GM12892 (cell line): ENCODE measurements around the gene PSEN1.

ENCODE experiments used
- DNase-seq: peaks from one replicate; pipeline ENCODE4 v3.0.0; 2011; ENCODE audit not compliant: insufficient read length
- FAIRE-seq: peaks from 2 replicates; lab custom pipeline; 2011; peaks lifted over from hg19 to GRCh38; lab: Jason Lieb, UNC
- POLR2A ChIP-seq: IDR thresholded peaks from 2 replicates; pipeline ENCODE4 v1.6.1; 2011; ENCODE audit warnings: low read depth, low read length, control low read depth
- POLR2AphosphoS5 ChIP-seq: IDR thresholded peaks from 2 replicates; pipeline ENCODE4 v1.6.1; 2011; ENCODE audit warnings: low read depth, low read length, control low read depth
- TAF1 ChIP-seq: IDR thresholded peaks from 2 replicates; pipeline ENCODE4 v1.6.1; 2011; ENCODE audit warnings: low read depth, mild to moderate bottlenecking, control low read depth, low read length, borderline replicate concordance

The PSEN1 gene

GRCh38 chr14:73250781-73251500, 114.6 kb downstream of the PSEN1 start:
- FAIRE-seq, result no peak
- DNase-seq, result no peak
- no peak for TF ChIP-seq TAF1
- TF ChIP-seq POLR2A, result no peak
- no peak for TF ChIP-seq POLR2AphosphoS5

- no peak for TF ChIP-seq TAF1
- no peak for TF ChIP-seq POLR2AphosphoS5
- TF ChIP-seq POLR2A, result no peak
- FAIRE-seq (no peak), DNase-seq (no peak)
These were observed 115.4 kb downstream of the PSEN1 start for GRCh38 chr14:73251516-73252215.

GRCh38 chr14:73252491-73253322, 116.4 kb downstream of the PSEN1 start:
- FAIRE-seq, result no peak
- TF ChIP-seq TAF1 (no peak), POLR2AphosphoS5 (no peak), POLR2A (no peak)
- DNase-seq, result no peak

- DNase-seq (no peak), FAIRE-seq (no peak)
- TF ChIP-seq TAF1, result no peak
- TF ChIP-seq POLR2A, result no peak
- TF ChIP-seq POLR2AphosphoS5, result no peak
These were observed 117.0 kb downstream of the PSEN1 start for GRCh38 chr14:73253323-73253610.

- DNase-seq (no peak), FAIRE-seq (no peak)
- TF ChIP-seq POLR2A (no peak), POLR2AphosphoS5 (no peak), TAF1 (no peak)
These were observed 117.4 kb downstream of the PSEN1 start for GRCh38 chr14:73253721-73254120.

- FAIRE-seq (no peak), DNase-seq (no peak)
- TF ChIP-seq POLR2AphosphoS5, result no peak
- TF ChIP-seq TAF1, result no peak
- no peak for TF ChIP-seq POLR2A
These were observed 118.1 kb downstream of the PSEN1 start for GRCh38 chr14:73254247-73255004.

- FAIRE-seq (no peak), DNase-seq (no peak)
- no peak for TF ChIP-seq POLR2AphosphoS5
- no peak for TF ChIP-seq POLR2A
- no peak for TF ChIP-seq TAF1
These were observed 118.7 kb downstream of the PSEN1 start for GRCh38 chr14:73255005-73255400.

GRCh38 chr14:73255693-73256225, 119.5 kb downstream of the PSEN1 start:
- no peak for TF ChIP-seq TAF1
- no peak for TF ChIP-seq POLR2AphosphoS5
- FAIRE-seq (no peak), DNase-seq (no peak)

- TF ChIP-seq POLR2AphosphoS5 (no peak), POLR2A (no peak), TAF1 (no peak)
- FAIRE-seq, result no peak
- DNase-seq, result no peak
These were observed 121.8 kb downstream of the PSEN1 start for GRCh38 chr14:73258076-73258475.

- no peak for FAIRE-seq
- TF ChIP-seq POLR2AphosphoS5 (no peak), TAF1 (no peak), POLR2A (no peak)
- DNase-seq, result peak; percentile 17
These were observed 122.7 kb downstream of the PSEN1 start for GRCh38 chr14:73258845-73259611.
